ENCODE measurements around the gene PIAS2. TPM values are rescaled to one million over a fixed set of nuclear protein-coding genes. Genes with fewer than 3 reads are reported as not detected.

Gene PIAS2
- total RNA-seq, 4 donors from 2014 or later: 18.1 to 26.9 (median 25.4) TPM

DNA sequence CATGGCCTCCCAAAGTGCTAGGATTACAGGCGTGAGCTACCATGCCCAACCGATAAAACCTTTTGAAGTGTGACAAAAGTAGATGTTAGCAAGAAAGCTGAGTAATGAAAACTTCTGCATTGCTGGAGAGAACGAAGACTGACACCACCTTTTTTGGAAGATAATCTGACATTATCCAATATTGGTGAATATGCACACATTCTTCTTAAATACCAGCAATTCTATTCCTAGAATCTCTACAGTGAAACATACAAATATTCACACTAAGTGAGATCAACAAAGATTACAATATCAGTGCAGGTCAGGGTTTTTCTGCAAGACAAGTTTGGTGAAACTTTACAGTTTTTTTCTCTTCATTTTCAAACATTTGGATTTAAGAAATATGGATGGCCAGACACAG, 7.8 kb downstream of the PIAS2 start:
- intact Hi-C loops (cut with DNase I): no loop called here
- no peak for DNase-seq (ENCODE audit: extremely low spot score)
- no peak overlapping the region for H3K27ac ChIP-seq (replicated peaks in 1 of 4)
- no peaks in the 10 kb centered on the region for H3K27me3 ChIP-seq
- no peaks in the 10 kb centered on the region for H3K9me3 ChIP-seq
- WGBS: 98% methylated on average over 3 of the region's 3 CpGs
- H3K4me1 ChIP-seq: peaks cover under 1 to 14% (median 5%) of the 10 kb centered on the region in 4 donors
- TF ChIP-seq POLR2AphosphoS5 (IDR thresholded peaks at IDR 0.05): no peak
- no peak for TF ChIP-seq POLR2A (IDR thresholded peaks at IDR 0.05; ENCODE audit: low read depth)
- no peak for TF ChIP-seq EP300 (IDR thresholded peaks at IDR 0.05)
- TF ChIP-seq, protein P1, sequence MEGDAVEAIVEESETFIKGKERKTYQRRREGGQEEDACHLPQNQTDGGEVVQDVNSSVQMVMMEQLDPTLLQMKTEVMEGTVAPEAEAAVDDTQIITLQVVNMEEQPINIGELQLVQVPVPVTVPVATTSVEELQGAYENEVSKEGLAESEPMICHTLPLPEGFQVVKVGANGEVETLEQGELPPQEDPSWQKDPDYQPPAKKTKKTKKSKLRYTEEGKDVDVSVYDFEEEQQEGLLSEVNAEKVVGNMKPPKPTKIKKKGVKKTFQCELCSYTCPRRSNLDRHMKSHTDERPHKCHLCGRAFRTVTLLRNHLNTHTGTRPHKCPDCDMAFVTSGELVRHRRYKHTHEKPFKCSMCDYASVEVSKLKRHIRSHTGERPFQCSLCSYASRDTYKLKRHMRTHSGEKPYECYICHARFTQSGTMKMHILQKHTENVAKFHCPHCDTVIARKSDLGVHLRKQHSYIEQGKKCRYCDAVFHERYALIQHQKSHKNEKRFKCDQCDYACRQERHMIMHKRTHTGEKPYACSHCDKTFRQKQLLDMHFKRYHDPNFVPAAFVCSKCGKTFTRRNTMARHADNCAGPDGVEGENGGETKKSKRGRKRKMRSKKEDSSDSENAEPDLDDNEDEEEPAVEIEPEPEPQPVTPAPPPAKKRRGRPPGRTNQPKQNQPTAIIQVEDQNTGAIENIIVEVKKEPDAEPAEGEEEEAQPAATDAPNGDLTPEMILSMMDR (IDR thresholded peaks at IDR 0.05): no peak
- no peak overlapping the region for H3K4me3 ChIP-seq
- no peaks in the 10 kb centered on the region for H3K36me3 ChIP-seq

DNA sequence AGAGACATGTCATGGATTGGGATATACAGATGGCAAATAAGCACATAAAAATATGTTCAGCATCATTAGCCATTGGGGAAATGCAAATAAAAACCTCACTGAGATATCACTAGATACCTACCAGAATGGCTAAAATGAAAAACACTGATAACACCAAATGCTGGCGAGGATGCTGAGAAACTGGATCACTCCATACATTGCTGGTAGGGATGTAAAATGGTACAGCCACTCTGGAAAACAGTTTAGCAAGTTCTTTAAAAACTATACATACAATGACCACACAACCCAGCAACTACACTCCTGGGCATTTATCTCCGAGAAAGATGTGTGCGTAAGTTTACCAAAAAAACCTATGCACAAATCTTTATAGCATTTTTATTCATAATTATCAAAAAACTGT, 13.9 kb downstream of the PIAS2 start:
- no peaks in the 10 kb centered on the region for H3K9me3 ChIP-seq
- H3K27me3 ChIP-seq: no peaks in the 10 kb centered on the region
- H3K27ac ChIP-seq (replicated peaks in 1 of 4): no peak overlapping the region
- TF ChIP-seq EP300 (IDR thresholded peaks at IDR 0.05) (no peak), POLR2AphosphoS5 (IDR thresholded peaks at IDR 0.05) (no peak), POLR2A (IDR thresholded peaks at IDR 0.05; ENCODE audit: low read depth) (no peak)
- TF ChIP-seq, protein P1 (IDR thresholded peaks at IDR 0.05): no peak
- H3K4me3 ChIP-seq: no peak overlapping the region
- intact Hi-C loops (cut with DNase I): no loop called here
- 96% methylated on average over 3 of the region's 3 CpGs for WGBS
- H3K4me1 ChIP-seq: peaks cover 0 to 6% (median 0%) of the 10 kb centered on the region in 4 donors
- no peak for DNase-seq (ENCODE audit: extremely low spot score)
- H3K36me3 ChIP-seq: peaks cover 0 to 5% (median 2%) of the 10 kb centered on the region in 4 donors

DNA sequence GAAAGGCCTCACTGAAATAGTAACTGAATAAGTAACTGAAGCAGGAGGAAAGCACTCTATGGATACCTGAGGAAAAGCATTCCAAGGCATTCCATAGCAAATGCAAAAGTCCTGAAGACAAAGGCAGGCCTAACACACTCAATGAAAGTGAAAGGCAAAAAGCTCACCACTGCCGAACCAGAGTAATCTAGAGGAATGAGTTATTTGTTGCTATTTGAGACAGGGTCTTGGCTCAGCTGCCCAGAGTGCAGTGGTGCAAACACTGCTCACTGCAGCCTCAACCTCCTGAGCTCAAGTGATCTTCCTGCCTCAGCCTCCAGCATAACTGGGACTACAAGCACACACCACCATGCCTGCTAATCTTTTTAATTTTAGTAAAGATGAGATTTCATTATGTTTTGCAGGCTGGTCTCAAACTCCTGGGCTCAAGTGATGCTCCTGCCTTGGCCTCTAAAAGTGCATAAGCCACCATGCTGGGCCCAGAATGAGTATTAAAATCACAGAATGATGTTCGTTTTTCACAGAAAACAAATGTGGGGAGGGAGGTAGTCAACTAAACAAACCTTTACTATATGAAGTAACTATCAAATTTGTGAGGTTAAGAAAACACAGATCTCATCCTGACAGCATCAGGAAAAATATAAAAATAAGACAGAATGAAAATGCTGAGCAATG, 17.9 kb downstream of the PIAS2 start:
- Histone ChIP-seq H3K36me3 (peaks cover 0 to 5% (median 2%) of the 10 kb centered on the region in 4 donors), H3K9me3 (no peaks in the 10 kb centered on the region), H3K27ac (replicated peaks in 1 of 4) (no peak overlapping the region), H3K4me1 (peaks cover 0 to 6% (median 0%) of the 10 kb centered on the region in 4 donors), H3K27me3 (no peaks in the 10 kb centered on the region), H3K4me3 (no peak overlapping the region)
- TF ChIP-seq POLR2AphosphoS5 (IDR thresholded peaks at IDR 0.05) (no peak), POLR2A (IDR thresholded peaks at IDR 0.05; ENCODE audit: low read depth) (no peak)
- TF ChIP-seq, protein P1 (IDR thresholded peaks at IDR 0.05): no peak
- intact Hi-C loops (cut with DNase I): no loop called here
- WGBS: 73% methylated on average over 2 of the region's 2 CpGs
- no peak for DNase-seq (ENCODE audit: extremely low spot score)

DNA sequence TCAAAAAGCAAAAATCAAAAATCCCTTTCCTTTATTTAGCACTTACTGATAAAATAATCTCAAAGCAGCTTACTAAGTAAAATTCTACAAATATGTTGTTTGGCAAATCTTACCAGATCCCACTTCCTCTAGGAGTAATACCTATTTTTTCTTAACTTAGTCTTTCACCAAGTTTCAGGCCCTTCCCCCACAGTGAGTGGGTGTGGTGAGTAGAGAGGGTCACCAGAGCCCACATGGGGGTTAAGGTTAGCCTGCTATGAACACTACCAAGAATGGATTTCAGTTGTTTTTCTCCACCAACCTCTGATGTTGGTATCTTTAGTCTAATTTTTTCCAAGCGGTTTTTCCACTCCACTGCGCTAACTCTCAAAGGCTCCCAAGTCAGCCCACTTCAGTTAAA, 23.2 kb downstream of the PIAS2 start:
- intact Hi-C loops (cut with DNase I): no loop called here
- no peaks in the 10 kb centered on the region for H3K27me3 ChIP-seq
- H3K4me3 ChIP-seq: no peak overlapping the region
- TF ChIP-seq POLR2A (IDR thresholded peaks at IDR 0.05; ENCODE audit: low read depth): no peak
- peaks cover 0 to 16% (median 9%) of the 10 kb centered on the region in 4 donors for H3K36me3 ChIP-seq
- H3K4me1 ChIP-seq: peaks cover 0 to 4% (median under 1%) of the 10 kb centered on the region in 4 donors
- H3K27ac ChIP-seq (replicated peaks in 1 of 4): no peak overlapping the region
- H3K9me3 ChIP-seq: peaks cover 0 to 5% (median under 1%) of the 10 kb centered on the region in 4 donors
- DNase-seq (ENCODE audit: extremely low spot score): no peak
- WGBS: 99% methylated on average over 2 of the region's 2 CpGs

DNA sequence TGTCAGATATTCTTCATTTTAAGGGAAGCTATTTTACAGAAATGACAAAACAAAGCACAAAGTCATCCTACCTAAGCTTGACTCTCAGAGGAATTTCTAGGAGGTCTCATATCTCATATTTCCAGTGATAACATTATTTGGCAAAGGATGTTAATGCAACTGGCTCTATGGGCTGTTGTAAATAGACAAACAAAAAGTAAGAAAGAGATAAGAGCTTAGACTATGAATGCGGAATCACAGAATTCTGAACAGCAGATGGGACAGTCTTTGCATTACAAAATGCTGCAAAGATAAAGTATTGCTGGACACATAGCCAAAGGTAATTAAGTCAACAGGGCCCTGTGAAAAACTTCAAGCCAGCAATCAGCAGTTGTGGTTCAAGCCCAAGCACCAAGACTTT, 23.9 kb downstream of the PIAS2 start:
- Histone ChIP-seq H3K27ac (replicated peaks in 1 of 4) (no peak overlapping the region), H3K36me3 (peaks cover 0 to 21% (median 16%) of the 10 kb centered on the region in 4 donors), H3K4me3 (no peak overlapping the region), H3K27me3 (no peaks in the 10 kb centered on the region), H3K9me3 (peaks cover 0 to 12% (median 7%) of the 10 kb centered on the region in 4 donors), H3K4me1 (peaks cover 0 to 4% (median 0%) of the 10 kb centered on the region in 4 donors)
- DNase-seq (ENCODE audit: extremely low spot score): no peak
- TF ChIP-seq POLR2AphosphoS5 (IDR thresholded peaks at IDR 0.05): no peak
- TF ChIP-seq, protein P1 (IDR thresholded peaks at IDR 0.05): no peak
- intact Hi-C loops (cut with DNase I): no loop called here
- 100% methylated on average over 1 of the region's 1 CpG for WGBS
